HG02943 (cell line): Measurements from ENCODE around the gene KLLN.
A peak's percentile ranks its signal among the peaks of the same experiment; 100 is the strongest.
"Not testable (repeated sequence)": the region's sequence is repeated elsewhere in the genome, so short reads cannot be mapped to it uniquely, and the experiment has no call there.

Experiments used
- ATAC-seq: cut with Tn5 transposase; IDR thresholded peaks from one replicate; pipeline ENCODE4 v1.9.1; 2021; ENCODE audit warnings: mild to moderate bottlenecking, low read depth, moderate library complexity; ENCODE audit not compliant: unreplicated experiment

KLLN gene

DNA sequence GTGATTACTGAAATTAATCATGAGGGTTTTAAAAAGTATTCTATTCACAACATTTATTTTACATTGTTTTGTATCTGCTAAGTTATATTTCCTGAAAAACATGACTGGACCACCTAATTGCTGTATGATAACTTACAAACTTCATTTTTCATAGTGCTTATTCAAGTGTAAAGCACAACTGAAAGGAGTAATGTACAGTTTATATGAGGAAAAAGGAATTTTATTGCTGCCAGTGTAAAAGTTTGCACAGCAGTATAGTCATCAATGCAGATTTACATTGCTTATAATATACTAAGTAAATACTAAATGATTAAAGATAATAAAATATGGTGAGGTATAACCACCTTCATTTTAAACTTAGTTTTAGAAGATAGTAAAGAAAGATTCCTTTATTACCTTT, 4.1 kb upstream of the KLLN start:
- no peak for ATAC-seq

DNA sequence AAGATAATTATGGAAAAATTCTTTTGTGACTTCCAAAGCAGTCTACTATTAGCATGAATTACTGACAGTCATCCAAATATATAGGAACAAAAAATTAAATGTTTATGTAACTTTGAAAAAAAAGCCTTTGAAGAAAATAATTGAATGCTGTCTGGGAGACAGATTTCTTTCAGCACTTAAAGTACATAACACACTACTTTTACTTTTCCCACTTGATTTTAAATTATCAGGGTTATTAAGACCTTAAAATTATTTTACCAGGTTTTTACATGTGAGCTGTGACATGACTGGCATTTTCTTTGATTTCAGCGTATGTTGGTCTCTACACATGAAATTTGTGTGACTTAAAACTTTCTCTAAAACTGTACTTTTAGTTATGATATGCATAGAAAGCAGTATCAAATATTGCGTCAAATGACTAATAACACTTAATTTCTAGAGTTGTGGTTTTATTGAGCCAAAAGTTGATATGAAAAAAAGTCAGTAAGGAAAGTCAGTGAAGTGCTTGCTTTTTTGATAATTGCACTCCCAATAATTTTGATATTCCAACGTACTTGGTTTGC, 3.2 kb upstream of the KLLN start:
- ATAC-seq = no peak

DNA sequence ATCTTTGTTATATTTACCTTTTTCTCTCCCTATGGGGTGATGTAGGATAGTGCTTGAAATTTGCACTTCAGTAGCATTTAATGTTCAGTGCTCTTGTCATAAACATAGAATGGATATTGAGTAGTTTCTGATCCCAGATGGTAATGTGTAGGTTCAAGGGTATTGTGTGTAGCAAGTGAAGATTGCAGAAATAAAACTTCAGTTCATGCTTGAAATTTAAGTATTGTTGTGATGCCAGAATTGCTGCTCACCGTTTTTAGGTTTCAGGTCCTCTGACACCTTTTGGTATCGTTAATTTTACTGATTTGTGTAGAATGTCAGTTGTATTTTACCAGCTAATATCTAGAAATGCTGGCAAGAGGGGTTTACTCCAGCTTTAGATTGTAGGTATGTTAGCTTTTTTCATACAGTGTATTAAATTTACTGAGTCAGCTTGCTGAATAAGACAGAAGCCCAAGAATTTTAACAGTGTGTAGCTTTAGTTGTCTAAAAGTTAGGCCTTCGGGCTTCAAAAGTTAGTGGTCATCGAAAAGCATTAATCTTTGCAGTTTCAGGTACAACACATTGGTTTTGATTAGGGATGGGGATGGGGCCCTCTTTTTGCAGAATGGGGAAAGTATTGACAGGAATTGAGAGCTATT, 2.0 kb upstream of the KLLN start:
- ATAC-seq = no peak

DNA sequence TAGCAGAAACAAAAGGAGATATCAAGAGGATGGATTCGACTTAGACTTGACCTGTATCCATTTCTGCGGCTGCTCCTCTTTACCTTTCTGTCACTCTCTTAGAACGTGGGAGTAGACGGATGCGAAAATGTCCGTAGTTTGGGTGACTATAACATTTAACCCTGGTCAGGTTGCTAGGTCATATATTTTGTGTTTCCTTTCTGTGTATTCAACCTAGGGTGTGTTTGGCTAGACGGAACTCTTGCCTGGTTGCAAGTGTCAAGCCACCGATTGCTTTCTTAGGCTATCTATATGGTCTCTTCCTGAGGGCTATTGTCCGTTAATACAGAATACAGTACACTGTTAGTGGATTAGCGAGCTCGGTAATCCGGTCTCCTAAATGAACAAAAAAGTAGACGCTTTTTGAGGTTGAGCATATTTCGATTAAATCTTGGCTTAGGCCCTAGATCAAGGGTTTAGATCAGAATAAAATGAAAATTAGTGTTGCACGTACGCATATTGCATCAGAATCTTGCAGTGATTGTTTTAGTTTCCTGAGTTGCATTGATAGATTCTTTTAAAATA, 1.2 kb upstream of the KLLN start:
- no peak for ATAC-seq

DNA sequence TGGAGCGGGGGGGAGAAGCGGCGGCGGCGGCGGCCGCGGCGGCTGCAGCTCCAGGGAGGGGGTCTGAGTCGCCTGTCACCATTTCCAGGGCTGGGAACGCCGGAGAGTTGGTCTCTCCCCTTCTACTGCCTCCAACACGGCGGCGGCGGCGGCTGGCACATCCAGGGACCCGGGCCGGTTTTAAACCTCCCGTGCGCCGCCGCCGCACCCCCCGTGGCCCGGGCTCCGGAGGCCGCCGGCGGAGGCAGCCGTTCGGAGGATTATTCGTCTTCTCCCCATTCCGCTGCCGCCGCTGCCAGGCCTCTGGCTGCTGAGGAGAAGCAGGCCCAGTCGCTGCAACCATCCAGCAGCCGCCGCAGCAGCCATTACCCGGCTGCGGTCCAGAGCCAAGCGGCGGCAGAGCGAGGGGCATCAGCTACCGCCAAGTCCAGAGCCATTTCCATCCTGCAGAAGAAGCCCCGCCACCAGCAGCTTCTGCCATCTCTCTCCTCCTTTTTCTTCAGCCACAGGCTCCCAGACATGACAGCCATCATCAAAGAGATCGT, 690 bp upstream of the KLLN start:
- not testable (repeated sequence) for ATAC-seq

DNA sequence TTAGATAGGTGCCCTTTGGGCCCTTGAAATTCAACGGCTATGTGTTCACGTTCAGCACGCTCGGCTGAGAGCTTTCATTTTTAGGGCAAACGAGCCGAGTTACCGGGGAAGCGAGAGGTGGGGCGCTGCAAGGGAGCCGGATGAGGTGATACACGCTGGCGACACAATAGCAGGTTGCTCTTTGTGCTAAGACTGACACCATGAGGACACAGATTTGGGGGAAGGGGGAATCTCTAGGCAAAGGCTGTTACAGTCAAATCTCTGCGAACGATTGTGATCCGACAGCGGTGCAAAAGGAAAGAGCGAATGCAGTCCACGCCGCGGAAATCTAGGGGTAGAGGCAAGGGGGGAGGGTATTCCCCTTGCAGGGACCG, 667 bp downstream of the KLLN start:
- no peak for ATAC-seq

DNA sequence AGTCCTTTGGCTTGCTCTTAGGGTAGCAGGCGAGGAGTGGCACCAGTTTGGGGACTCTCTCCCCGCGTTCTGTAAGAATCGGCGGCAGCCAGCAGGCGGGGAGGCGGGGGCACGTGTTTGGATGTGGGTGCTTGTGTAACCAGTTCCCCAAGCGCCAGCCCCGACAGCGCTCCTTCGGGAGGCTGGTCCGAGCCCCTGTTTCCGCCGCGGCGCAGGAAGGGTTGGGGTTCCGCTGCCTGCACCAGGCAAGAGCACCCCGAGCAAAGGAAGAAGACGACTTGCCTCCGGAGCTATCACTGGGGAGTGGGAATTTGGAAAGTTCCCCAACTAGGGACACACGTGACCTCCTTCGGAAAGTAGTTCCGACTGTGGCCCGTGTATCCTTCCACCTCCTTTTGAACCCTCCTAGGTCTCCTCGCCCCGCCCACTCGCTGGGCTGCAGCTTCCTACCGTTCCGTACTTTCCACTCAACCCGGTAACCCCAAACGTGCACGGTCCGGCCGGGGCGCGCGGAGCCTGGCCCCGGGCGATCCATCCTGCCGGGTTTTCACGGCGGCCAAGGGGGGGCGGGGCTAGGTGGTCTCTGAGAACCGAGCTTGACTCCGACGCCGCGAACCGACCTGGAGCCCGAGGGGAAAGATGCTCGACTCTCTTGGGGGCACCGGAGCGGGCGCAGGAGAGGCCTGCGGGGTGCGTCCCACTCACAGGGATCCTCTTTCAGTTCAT, 1.2 kb downstream of the KLLN start:
- peak; percentile 45 for ATAC-seq

DNA sequence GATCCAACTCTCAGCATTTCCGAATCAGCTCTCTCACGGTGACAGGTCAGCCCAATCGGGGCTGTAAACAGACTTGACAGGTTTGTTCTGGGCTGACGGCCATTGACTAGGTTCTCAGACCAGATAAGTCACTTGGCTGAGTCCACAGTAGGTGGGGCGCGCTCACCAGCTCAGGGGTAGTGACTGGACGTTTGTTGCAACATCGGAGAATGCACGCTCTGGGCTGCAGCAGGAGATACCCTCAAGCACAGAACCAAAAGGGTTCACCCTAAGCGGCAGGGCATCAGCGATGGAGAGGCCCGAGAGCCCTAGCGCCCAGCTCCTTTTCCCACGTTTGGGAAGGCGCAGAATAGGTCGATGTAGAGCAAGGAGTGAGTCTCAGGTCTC, 1.8 kb downstream of the KLLN start:
- no peak for ATAC-seq

DNA sequence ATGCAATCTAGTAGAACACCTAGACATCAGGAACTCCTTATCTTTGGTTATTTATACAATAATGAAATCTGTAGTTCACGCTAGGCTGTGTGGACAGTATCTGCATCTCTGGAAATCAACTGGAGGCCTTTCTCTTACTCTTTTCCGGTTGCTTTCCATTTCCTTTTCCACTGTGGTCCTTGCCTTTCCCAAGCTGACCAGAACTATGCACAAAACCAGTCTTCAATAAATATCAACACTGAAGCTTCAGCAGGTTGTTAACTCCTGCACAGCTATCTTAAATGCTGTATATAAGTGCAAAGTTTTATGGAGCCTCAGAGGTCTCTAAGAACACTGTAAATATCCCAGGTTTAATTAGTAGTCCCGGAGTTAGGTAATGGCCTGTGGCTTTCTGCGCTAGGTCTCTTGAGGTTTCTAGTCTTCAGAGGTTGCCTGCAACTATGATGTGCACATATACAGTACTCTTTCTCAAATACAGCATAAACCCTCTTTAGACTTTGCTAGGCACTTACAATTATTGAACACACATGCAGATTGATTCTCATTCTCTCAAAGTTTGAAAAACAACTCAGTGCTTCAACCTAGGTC, 2.4 kb downstream of the KLLN start:
- ATAC-seq = no peak

DNA sequence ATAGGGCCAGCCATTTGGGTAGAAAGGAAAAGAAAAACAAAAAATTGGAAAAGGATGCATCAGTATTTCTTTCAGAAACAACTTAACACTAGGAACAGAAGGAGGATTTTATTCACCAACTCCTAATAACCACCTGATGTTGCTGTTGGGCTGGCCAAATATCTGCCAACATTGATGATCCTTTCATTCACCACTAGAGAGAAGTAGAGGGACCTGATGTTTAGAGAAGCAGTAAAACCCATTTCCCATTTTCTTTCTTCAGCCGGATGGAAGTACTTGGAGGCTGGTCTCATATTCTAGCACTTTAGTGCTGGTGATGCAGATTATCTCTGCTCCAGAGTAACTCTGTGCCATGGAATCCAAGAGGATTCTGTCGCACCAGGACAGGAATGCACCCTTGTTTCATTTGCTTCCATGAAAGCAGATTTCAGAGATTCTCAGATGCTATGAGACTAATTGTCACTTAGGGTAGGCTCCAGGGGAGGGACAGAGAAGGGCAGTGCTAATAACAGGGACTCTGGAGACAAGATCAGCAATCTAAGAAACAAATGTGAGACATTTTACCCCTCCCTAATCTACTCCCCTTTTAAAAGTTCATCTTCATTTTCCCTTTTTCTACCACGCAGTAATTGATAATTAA, 3.1 kb downstream of the KLLN start:
- ATAC-seq = no peak

DNA sequence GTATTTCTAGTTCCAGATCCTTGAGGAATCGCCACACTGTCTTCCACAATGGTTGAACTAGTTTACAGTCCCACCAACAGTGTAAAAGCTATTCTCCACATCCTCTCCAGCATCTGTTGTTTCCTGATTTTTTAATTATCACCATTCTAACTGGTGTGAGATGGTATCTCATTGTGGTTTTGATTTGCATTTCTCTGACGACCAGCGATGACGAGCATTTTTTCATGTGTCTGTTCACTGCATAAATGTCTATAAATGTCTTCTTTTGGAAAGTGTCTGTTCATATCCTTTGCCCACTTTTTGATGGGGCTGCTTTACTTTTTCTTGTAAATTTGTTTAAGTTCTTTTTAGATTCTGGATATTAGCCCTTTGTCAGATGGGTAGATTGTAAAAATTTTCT, 7.7 kb downstream of the KLLN start:
- not testable (repeated sequence) for ATAC-seq

DNA sequence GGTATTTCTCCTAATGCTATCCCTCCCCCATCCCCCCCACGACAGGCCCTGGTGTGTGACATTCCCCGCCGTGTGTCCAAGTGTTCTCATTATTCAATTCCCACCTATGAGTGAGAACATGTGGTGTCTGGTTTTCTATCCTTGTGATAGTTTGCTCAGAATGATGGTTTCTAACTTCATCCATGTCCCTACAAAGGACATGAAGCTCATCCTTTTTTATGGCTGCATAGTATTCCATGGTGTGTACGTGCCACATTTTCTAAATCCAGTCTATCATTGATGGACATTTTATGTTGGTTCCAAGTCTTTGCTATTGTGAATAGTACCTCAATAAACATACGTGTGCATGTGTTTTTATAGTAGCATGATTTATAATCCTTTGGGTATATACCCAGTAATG, 8.1 kb downstream of the KLLN start:
- ATAC-seq = not testable (repeated sequence)

DNA sequence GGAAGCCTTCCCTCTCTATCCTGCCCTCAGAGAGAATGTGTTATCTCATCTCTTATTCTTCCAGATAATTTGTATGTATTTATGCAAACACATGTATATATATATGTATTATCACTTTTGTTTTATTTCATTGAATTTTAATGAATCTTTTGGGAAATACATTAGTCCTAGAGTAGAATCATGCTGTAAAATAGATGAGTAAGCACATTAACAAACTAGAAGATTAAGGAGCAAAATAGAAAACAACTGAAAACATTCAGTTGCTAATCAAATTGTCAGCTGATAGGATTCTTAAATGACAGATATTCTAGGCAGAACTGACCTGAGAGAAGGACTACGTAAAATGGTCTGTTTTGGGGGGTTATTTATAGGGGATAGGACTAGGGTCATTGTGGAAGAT, 11.2 kb downstream of the KLLN start:
- ATAC-seq = no peak

DNA sequence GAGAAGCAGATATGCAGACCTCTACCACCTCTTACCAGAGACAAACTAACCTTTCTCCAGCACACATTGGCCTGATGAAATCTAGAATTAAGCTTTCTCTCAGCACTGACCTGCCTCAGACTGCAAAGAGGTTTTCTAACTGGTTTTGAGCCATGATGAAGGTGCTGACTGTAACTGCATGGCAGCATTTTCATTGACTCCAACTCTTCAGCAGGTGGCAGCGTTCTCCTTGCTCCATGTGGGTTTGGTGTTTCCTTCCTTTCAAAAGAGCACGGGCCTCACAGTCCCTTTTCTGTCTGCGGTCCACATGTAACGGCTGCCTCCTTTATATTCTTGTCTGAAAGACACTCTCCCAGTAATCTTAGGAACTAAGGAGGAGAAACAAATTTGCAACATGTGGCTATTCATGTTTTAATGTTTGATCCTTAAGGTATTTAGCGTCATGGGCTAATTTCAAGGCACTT, 12.6 kb downstream of the KLLN start:
- no peak for ATAC-seq

DNA sequence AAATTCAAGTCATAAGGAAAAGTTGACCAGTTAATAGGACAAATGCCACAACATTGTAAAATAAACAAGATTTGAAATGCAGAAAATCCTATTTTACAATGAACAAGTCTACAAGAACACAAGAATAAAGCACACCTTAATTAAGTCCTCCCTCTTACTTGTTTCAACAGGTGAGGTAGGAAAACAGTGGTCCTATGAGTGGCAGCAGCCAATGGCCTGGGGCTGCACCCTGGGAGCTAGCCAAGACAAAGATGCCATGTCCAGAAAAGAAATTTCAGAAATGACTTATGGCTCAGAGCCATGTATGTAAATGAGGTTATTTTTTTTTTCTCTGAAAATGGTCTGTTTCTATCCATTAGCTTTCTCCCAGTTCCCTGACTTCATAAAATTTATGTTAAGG, 14.3 kb downstream of the KLLN start:
- no peak for ATAC-seq

DNA sequence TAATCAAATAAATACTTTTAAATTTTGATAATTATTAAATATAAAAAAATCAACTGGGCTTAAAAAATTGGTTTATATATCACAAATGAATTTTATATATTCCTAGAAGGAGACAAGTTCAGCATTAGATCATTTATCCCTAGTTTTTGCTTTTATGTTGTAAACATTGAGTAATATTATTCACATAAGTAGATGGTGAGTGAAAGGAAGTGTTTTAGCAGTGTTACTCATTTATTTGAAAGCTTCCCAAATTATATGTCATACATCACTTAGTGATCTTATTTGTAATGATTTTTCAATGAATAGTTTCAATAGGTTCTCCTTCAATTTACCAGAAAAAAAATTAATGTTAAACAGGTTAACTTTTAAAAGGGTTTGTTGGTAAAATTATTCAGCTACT, 15.8 kb downstream of the KLLN start:
- no peak for ATAC-seq

DNA sequence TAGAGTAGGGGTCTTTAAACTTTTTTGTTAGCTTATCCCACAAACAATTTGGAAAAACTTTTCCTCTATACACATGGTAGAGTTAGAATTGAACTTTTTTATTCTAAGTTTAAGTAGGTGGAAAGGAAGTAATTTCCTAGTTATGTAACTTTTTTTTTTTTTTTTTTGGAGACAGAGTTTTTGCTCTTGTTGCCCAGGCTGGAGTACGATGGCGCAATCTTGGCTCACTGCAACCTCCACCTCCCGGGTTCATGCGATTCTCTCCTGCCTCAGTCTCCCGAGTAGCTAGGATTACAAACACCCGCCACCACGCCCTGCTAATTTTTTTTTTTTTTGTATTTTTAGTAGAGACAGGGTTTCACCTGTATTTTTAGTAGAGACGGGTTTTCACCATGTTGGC, 16.6 kb downstream of the KLLN start:
- not testable (repeated sequence) for ATAC-seq

DNA sequence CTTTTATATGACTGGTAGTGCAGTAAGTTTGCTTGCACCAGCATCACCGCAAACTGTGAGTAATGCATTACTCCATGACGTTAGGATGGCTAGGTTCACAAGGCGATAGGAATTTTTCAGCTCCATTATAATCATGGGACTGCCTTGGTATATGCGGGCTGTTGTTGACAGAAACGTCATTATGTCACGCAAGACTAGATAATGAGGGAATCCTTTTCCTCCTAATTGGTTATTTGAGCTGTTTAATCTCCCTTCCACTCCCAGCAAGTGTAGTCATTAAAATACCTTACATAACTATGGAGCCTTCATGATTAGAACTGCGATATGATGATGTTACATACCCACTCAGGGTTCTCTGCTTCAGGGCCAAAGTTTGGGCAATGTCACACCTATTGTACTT, 17.3 kb downstream of the KLLN start:
- no peak for ATAC-seq

DNA sequence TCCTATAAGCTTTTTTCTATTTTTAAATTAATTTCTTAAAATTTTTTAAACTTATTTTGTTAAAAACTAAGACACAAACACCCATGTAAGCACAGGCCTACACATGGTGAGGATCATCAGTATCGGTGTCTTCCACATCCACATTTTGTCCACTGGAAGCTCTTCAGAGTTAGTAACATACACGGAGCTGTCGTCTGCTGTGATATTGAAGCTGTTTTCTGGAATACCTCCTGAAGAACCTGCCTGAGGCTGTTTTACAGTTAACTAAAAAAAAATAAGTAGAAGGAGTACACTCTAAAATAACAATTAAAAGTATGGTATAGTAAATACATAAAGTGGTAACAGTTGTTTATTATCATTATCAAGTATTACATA, 17.7 kb downstream of the KLLN start:
- ATAC-seq = no peak

DNA sequence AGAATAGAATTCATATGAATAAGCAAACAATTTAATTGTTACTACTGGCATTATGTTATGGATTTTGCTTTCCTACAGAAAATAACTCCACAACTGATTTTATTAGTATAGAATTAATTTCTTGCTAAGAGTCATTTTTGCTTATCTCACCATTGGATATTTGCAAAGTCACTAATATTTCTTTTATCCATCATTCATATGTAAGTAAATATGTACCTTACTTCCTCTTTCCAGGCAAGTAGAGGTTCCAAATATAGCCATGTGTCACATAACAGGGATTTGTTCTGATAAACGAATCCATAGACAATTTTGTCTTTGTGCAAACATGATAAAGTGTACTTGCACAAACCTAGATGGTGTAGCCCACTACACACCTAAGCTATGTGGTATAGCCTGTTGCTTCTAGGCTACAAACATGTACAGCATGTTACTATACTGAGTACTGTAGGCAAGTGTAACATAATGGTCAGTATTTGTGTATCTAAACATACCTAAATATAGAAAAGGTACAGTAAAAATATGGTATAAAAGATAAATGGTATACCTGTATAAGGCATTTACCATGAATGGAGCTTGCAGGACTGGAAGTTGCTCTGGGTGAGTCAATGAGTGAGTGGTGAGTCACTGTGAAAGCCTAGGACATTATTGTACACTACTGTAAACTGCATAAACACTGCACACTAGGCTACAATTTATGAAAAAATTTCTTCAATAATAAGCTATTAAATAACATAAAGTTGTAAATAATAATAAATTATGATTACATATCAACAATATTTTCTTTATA, 18.3 kb downstream of the KLLN start:
- ATAC-seq = no peak
